ENCODE results near the gene BID.

- TF ChIP-seq POLR2A (IDR thresholded peaks at IDR 0.05; ENCODE audit: low read length) (no peak), GATA1 (IDR thresholded peaks at IDR 0.05; ENCODE audit: low read depth, low read length) (no peak)
These were observed 34.6 kb upstream of the BID start for GRCh38 chr22:17808693-17809403.
